Glutamatergic neuron (in vitro differentiated cells): Measurements from ENCODE around the gene HBD. TPM values are rescaled to one million over a fixed set of nuclear protein-coding genes. Genes with fewer than 3 reads are reported as not detected.
"Not testable (repeated sequence)": the region's sequence is repeated elsewhere in the genome, so short reads cannot be mapped to it uniquely, and the experiment has no call there.

Experiments used
- DNase-seq: peaks from one replicate; pipeline ENCODE4 v3.0.0; 2022
- H3K27ac Mint-ChIP-seq: one replicate; pipeline ENCODE4 v1.8.0; 2020; ENCODE audit warnings: mild to moderate bottlenecking, mixed read lengths, inconsistent platforms; ENCODE audit not compliant: unreplicated experiment
- H3K27me3 Mint-ChIP-seq: one replicate; pipeline ENCODE4 v1.8.0; 2020; ENCODE audit warnings: mild to moderate bottlenecking, moderate library complexity, mixed read lengths, inconsistent platforms; ENCODE audit not compliant: unreplicated experiment
- H3K36me3 Mint-ChIP-seq: one replicate; pipeline ENCODE4 v1.8.0; 2020; ENCODE audit warnings: mild to moderate bottlenecking, mixed read lengths, inconsistent platforms; ENCODE audit not compliant: unreplicated experiment
- H3K4me1 Mint-ChIP-seq: one replicate; pipeline ENCODE4 v1.8.0; 2020; ENCODE audit warnings: mild to moderate bottlenecking, low read depth, mixed read lengths, inconsistent platforms; ENCODE audit not compliant: unreplicated experiment
- H3K4me3 Mint-ChIP-seq: one replicate; pipeline ENCODE4 v1.8.0; 2020; ENCODE audit warnings: mild to moderate bottlenecking, mixed read lengths, inconsistent platforms; ENCODE audit not compliant: unreplicated experiment
- H3K9me3 Mint-ChIP-seq: one replicate; pipeline ENCODE4 v1.8.0; 2020; ENCODE audit warnings: mild to moderate bottlenecking, moderate library complexity, mixed read lengths, inconsistent platforms; ENCODE audit not compliant: unreplicated experiment
- CTCF ChIP-seq: fragments of 200-600 bp; sonication (generic); IDR thresholded peaks from one replicate; pipeline ENCODE4 v1.5.0; 2021; ENCODE audit not compliant: partially characterized antibody, unreplicated experiment
- total RNA-seq: library from RNA; stranded (reverse); fragmentation: NEBNext Ultra II Directional; extraction: Animal tissue kit (Norgen Biotek cat#: 25700); gene quantifications from one replicate; pipeline ENCODE4 v1.2.1, GENCODE V29; 2021; ENCODE audit not compliant: unreplicated experiment

HBD gene
- total RNA-seq, 1 donor from 2014 or later = not detected

DNA sequence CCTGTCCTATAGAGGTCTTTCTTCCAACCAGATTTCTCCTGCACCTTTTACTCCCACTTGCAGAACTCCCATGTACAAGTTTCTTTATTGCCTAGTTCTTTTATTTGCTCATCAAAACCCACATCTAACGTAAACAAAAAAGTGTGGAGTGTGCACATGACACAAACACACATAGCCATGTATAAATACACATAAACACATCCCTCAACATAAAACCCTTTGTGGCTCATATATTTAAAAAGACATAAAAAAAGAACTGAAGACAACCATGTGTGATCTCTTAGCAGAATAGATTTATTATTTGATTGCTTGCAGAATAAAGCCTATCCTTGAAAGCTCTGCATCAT, 18.6 kb upstream of the HBD start:
- peaks cover 3% of the 10 kb centered on the region for H3K4me1 Mint-ChIP-seq
- no peak overlapping the region for H3K27ac Mint-ChIP-seq
- no peak for TF ChIP-seq CTCF
- H3K9me3 Mint-ChIP-seq = peaks cover 2% of the 10 kb centered on the region
- H3K4me3 Mint-ChIP-seq = no peak overlapping the region
- no peaks in the 10 kb centered on the region for H3K36me3 Mint-ChIP-seq
- H3K27me3 Mint-ChIP-seq = no peaks in the 10 kb centered on the region
- DNase-seq = no peak

DNA sequence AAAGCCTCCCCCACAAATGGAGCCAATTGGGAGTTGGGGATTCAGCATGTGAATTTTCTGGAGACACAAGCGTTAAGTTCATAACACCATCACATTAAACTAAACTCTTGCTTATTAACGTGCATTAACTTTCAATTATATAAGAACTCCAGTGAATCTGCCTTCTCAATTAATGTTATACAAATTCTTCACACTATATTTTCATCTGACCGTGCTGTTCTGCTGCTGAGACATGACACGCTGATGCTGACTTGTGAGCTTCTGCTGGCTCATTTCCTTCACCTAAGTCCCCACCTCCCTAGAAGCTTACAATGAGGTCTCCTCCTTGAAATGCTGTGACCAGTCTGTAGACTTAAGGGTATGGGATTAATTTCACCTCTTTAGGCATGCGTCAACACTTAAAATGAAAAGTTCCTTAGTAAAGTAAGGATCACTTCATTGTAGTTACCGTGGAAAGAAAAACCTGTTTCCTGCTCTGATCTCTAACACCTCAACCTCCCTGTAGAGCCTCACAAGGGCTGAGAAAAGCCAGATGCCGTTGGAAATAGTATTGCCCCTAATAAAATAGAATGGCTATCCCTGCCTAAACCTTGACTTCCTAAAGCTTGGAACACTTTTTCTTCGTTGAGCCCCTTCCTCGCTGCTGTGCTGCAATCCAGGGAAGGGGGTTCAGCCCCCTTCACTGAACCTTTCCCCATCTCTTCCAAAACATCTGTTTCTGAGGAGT, 18.1 kb upstream of the HBD start:
- H3K4me1 Mint-ChIP-seq = no peaks in the 10 kb centered on the region

DNA sequence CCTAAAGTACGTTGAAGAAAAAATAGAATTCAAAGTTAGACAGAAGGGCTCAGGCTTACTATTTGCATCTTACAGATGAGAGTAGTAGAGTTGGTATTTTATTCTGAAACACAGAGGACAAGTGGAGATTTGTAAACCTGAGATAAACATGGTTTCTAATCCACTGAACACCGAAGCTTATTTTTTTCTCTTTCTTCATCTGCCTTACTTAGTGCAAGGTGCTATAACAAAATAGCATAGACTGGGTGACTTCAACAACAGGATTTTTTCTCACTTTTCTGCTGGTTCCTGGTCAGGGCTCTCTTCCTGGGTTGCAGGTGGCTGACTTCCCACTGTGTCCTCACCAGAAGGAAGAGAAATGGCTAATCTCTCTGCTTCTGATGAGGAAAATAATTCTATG, 17.5 kb upstream of the HBD start:
- Mint-ChIP-seq H3K9me3 (peaks cover 2% of the 10 kb centered on the region), H3K4me3 (no peak overlapping the region), H3K36me3 (no peaks in the 10 kb centered on the region), H3K27me3 (no peaks in the 10 kb centered on the region), H3K4me1 (no peaks in the 10 kb centered on the region), H3K27ac (no peak overlapping the region)
- DNase-seq = no peak
- TF ChIP-seq CTCF = no peak

More for the DNA sequence above, 18.1 kb upstream of the HBD start:
- H3K27me3 Mint-ChIP-seq = no peaks in the 10 kb centered on the region
- no peak for TF ChIP-seq CTCF
- peaks cover 2% of the 10 kb centered on the region for H3K9me3 Mint-ChIP-seq
- no peak overlapping the region for H3K4me3 Mint-ChIP-seq
- DNase-seq = no peak
- no peaks in the 10 kb centered on the region for H3K36me3 Mint-ChIP-seq
- no peak overlapping the region for H3K27ac Mint-ChIP-seq

DNA sequence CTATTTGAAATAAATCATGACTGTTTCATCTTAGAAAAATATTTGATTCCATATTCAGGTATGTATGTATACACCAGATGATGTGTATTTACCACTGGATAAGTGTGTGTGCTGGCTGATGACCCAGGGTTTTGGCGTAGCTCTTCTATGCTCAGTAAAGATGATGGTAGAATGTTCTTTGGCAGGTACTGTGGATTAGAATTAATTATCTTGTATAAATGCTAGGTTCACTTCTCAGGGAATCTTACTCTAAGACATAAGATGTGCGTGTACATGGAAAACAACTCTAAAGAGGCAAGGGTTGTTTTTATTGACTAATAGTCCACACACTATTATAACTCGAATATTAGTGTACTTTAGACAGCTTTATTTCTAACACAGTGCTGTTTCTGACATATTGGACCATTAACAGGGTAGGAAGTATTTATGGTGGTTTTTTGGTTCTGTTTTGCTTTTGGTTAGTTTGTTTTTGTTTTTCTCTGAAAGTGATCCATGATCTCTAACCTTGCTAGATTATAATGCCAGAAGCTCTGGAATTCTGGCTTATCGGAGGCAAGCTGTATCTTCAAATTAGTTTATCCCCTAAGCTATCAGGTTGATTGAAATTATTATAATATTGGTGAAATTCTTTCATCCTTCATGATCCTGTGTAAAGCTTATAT, 16.4 kb upstream of the HBD start:
- Mint-ChIP-seq H3K4me1 (no peaks in the 10 kb centered on the region), H3K9me3 (peaks cover 2% of the 10 kb centered on the region), H3K27me3 (no peaks in the 10 kb centered on the region), H3K4me3 (no peak overlapping the region), H3K36me3 (no peaks in the 10 kb centered on the region), H3K27ac (no peak overlapping the region)
- DNase-seq = no peak
- TF ChIP-seq CTCF = no peak

GRCh38 chr11:5249807-5250396, 15.6 kb upstream of the HBD start, which contains the start of gene HBG1:
Gene HBG1 (minus strand): TSS chr11:5249857. CDS start chr11:5249804, 53 bp downstream.
- not testable (repeated sequence) for DNase-seq, H3K4me3 Mint-ChIP-seq, H3K36me3 Mint-ChIP-seq, H3K9me3 Mint-ChIP-seq, H3K27me3 Mint-ChIP-seq, H3K27ac Mint-ChIP-seq, H3K4me1 Mint-ChIP-seq

GRCh38 chr11:5248498-5248897, 14.2 kb upstream of the HBD start:
- not testable (repeated sequence) for H3K4me1 Mint-ChIP-seq, H3K4me3 Mint-ChIP-seq, H3K9me3 Mint-ChIP-seq, DNase-seq, H3K27me3 Mint-ChIP-seq, H3K36me3 Mint-ChIP-seq, H3K27ac Mint-ChIP-seq
